ENCODE measurements around the gene OR4D11. TPM values are rescaled to one million over a fixed set of nuclear protein-coding genes. Genes with fewer than 3 reads are reported as not detected.
"Not testable (repeated sequence)": the region's sequence is repeated elsewhere in the genome, so short reads cannot be mapped to it uniquely, and the experiment has no call there.

The OR4D11 gene
- total and polyA plus RNA-seq, 2 of the 13 experiments (the other 11 are each of a cell fraction or from before 2014, with no cell fraction given), result not detected

GRCh38 chr11:59542142-59542810, 38.9 kb downstream of the OR4D11 start:
- POLR2A ChIA-PET, result no interaction called here
- Histone ChIP-seq H3K9me3 (ENCODE audit: low read length) (no peaks in the 10 kb centered on the region), H3K4me2 (ENCODE audit: low read depth, low read length) (no peak overlapping the region), H3K36me3 (replicated peaks in 1 of 2; ENCODE audit: control insufficient read depth in 1 of 2, insufficient read depth in 2 of 2, low read length in 2 of 2) (no peaks in the 10 kb centered on the region), H3K9ac (ENCODE audit: insufficient read depth, low read depth, low read length) (no peak overlapping the region), H3K4me3 (replicated peaks in 1 of 3; ENCODE audit: insufficient read depth in 1 of 3, low read depth in 2 of 3, low read length in 3 of 3) (no peak overlapping the region), H4K20me1 (ENCODE audit: insufficient read depth, low read length) (no peaks in the 10 kb centered on the region), H3K27ac (ENCODE audit: extremely low read length, insufficient read depth, low read length) (no peak overlapping the region), H3K27me3 (ENCODE audit: control insufficient read depth in 1 of 2, insufficient read depth in 2 of 2, low read length in 2 of 2) (no peaks in the 10 kb centered on the region; a peak in 1 of 5 replicates), H3K4me1 (ENCODE audit: insufficient read depth, low read length) (peaks cover 5% of the 10 kb centered on the region; the same call in 1 of the 2 replicates), H3K79me2 (ENCODE audit: insufficient read depth, low read length) (no peaks in the 10 kb centered on the region), H2AFZ (ENCODE audit: low read length) (no peak overlapping the region)
- no peak for FAIRE-seq
- in situ Hi-C loops (cut with HindIII; ENCODE audit: extremely low pct_ligation_motif_present, low pct_unique_long_range_greater_than_20kb) (no loop called here), intact Hi-C loops (cut with micrococcal nuclease; ENCODE audit: unreplicated experiment) (no loop called here)
- 5% methylated on average over 3 of the region's 3 CpGs for WGBS (ENCODE audit: low lambda C conversion rate)
- TF ChIP-seq ZBTB2 (CRISPR knock-in tag; IDR thresholded peaks at IDR 0.05; ENCODE audit: low read depth) (no peak), WIZ (CRISPR knock-in tag; IDR thresholded peaks at IDR 0.05) (no peak), ZFP36L1 (CRISPR knock-in tag; IDR thresholded peaks at IDR 0.05) (no peak), ZC3H13 (CRISPR knock-in tag; IDR thresholded peaks at IDR 0.05) (no peak)
- no TSS peak for BruUV-seq (replicated peaks)
- CTCF ChIA-PET (ENCODE audit: low intra/inter-chr PET ratio, low total read pairs), result no interaction called here
- ATAC-seq, result no peak
- no peak for DNase-seq (ENCODE audit: low spot score)

- CTCF ChIA-PET (ENCODE audit: low intra/inter-chr PET ratio, low total read pairs); in situ Hi-C loops (cut with HindIII; ENCODE audit: extremely low pct_ligation_motif_present, low pct_unique_long_range_greater_than_20kb); intact Hi-C loops (cut with micrococcal nuclease; ENCODE audit: unreplicated experiment); H3K9ac ChIP-seq (ENCODE audit: insufficient read depth, low read depth, low read length); ATAC-seq; H2AFZ ChIP-seq (ENCODE audit: low read length); H3K4me2 ChIP-seq (ENCODE audit: low read depth, low read length); DNase-seq (ENCODE audit: low spot score); H3K4me3 ChIP-seq (replicated peaks in 1 of 3; ENCODE audit: insufficient read depth in 1 of 3, low read depth in 2 of 3, low read length in 3 of 3); BruUV-seq (replicated peaks); H3K79me2 ChIP-seq (ENCODE audit: insufficient read depth, low read length); H3K4me1 ChIP-seq (ENCODE audit: insufficient read depth, low read length); H3K9me3 ChIP-seq (ENCODE audit: low read length); H3K27me3 ChIP-seq (ENCODE audit: control insufficient read depth in 1 of 2, insufficient read depth in 2 of 2, low read length in 2 of 2); H3K36me3 ChIP-seq (replicated peaks in 1 of 2; ENCODE audit: control insufficient read depth in 1 of 2, insufficient read depth in 2 of 2, low read length in 2 of 2); H4K20me1 ChIP-seq (ENCODE audit: insufficient read depth, low read length); POLR2A ChIA-PET; H3K27ac ChIP-seq (ENCODE audit: extremely low read length, insufficient read depth, low read length); FAIRE-seq: not testable (repeated sequence)
- no CpG with 5 or more reads among the region's 3 CpGs for WGBS (ENCODE audit: low lambda C conversion rate)
These were observed 40.3 kb downstream of the OR4D11 start for GRCh38 chr11:59543713-59544112.
